ENCODE data around the gene SLC30A1.
"Not testable (repeated sequence)": the region's sequence is repeated elsewhere in the genome, so short reads cannot be mapped to it uniquely, and the experiment has no call there.

Gene SLC30A1

GRCh38 chr1:211553549-211553948 is 25.4 kb downstream of the SLC30A1 start:
- Mint-ChIP-seq H3K36me3 (no peaks in the 10 kb centered on the region), H3K27ac (no peak overlapping the region), H3K27me3 (peaks cover 0 to 11% of the 10 kb centered on the region in 2 donors), H3K4me1 (peaks cover 0 to 2% of the 10 kb centered on the region in 2 donors), H3K9me3 (no peaks in the 10 kb centered on the region), H3K4me3 (no peak overlapping the region)
- ATAC-seq (replicated peaks) (no peak), DNase-seq (no peak)

- no peaks in the 10 kb centered on the region for H3K9me3 Mint-ChIP-seq
- H3K36me3 Mint-ChIP-seq, result no peaks in the 10 kb centered on the region
- DNase-seq, result no peak
- no peak for ATAC-seq (replicated peaks)
- H3K4me3 Mint-ChIP-seq, result no peak overlapping the region
- peaks cover 0 to 2% of the 10 kb centered on the region in 2 donors for H3K4me1 Mint-ChIP-seq
- no peak overlapping the region for H3K27ac Mint-ChIP-seq
- peaks cover 0 to 11% of the 10 kb centered on the region in 2 donors for H3K27me3 Mint-ChIP-seq
Measured at GRCh38 chr1:211551638-211552460, 27.1 kb downstream of the SLC30A1 start.

GRCh38 chr1:211549092-211549711 is 29.8 kb downstream of the SLC30A1 start:
- Mint-ChIP-seq H3K4me1 (peaks cover 0 to 2% of the 10 kb centered on the region in 2 donors), H3K27ac (no peak overlapping the region), H3K36me3 (no peaks in the 10 kb centered on the region), H3K9me3 (no peaks in the 10 kb centered on the region), H3K4me3 (no peak overlapping the region), H3K27me3 (peaks cover 10 to 16% of the 10 kb centered on the region in 2 donors)
- DNase-seq (no peak), ATAC-seq (replicated peaks) (no peak)

- H3K4me1 Mint-ChIP-seq, result peaks cover 0 to 2% of the 10 kb centered on the region in 2 donors
- no peaks in the 10 kb centered on the region for H3K36me3 Mint-ChIP-seq
- no peak overlapping the region for H3K4me3 Mint-ChIP-seq
- no peak overlapping the region for H3K27ac Mint-ChIP-seq
- DNase-seq (no peak), ATAC-seq (replicated peaks) (no peak)
- H3K27me3 Mint-ChIP-seq, result peaks cover 10 to 12% of the 10 kb centered on the region in 2 donors
- H3K9me3 Mint-ChIP-seq, result no peaks in the 10 kb centered on the region
Measured at GRCh38 chr1:211548321-211549091, 30.5 kb downstream of the SLC30A1 start.

DNA sequence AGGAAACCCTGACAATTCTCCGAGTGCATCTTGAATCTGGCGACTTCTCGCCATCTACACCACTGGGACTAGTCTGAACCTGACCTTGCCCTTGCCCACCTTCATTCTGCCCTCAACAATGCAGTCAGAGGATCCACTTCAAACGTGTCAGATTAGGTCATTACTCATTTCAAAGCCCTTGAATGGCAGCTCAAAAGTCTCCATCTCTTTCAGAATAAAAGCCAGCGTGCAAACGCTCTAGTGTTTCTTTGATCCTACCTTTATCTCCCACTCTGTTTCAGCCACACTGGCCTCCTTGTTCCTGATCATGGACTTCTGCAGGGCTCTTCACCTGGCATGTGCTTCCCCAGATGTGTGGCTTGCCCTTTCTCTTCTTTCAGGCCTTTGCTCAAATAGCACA is 31.3 kb downstream of the SLC30A1 start:
- ATAC-seq (replicated peaks) (no peak), DNase-seq (no peak)
- Mint-ChIP-seq H3K4me3 (no peak overlapping the region), H3K36me3 (no peaks in the 10 kb centered on the region), H3K27me3 (peaks cover 5 to 10% of the 10 kb centered on the region in 2 donors), H3K27ac (no peak overlapping the region), H3K9me3 (no peaks in the 10 kb centered on the region), H3K4me1 (peaks cover 0 to 2% of the 10 kb centered on the region in 2 donors)

DNA sequence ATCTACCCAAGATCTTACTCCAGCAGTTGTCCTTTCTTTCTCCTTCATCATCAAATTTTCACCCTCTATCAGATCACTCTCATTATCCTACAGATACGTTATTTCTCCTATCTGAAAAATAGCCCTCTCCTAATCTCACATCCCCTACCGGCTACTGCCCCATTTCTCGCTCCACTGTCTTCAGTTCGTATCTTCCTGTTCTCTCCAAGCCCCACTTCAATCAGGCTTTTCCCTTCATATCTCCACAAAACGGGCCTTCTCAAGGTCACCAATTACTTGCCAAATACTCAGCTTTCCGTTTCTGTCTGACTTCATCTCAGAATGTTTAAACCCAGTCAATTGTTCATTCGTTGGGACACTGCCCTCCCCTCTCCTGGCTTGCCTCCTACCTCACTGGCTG is 32.4 kb downstream of the SLC30A1 start:
- Mint-ChIP-seq H3K4me1 (peaks cover 0 to 2% of the 10 kb centered on the region in 2 donors), H3K36me3 (peaks cover 0 to 5% of the 10 kb centered on the region in 2 donors), H3K27ac (no peak overlapping the region), H3K4me3 (no peak overlapping the region), H3K9me3 (peaks cover 4 to 5% of the 10 kb centered on the region in 2 donors), H3K27me3 (peaks cover 5 to 14% of the 10 kb centered on the region in 2 donors)
- ATAC-seq (replicated peaks), result no peak
- DNase-seq, result no peak

DNA sequence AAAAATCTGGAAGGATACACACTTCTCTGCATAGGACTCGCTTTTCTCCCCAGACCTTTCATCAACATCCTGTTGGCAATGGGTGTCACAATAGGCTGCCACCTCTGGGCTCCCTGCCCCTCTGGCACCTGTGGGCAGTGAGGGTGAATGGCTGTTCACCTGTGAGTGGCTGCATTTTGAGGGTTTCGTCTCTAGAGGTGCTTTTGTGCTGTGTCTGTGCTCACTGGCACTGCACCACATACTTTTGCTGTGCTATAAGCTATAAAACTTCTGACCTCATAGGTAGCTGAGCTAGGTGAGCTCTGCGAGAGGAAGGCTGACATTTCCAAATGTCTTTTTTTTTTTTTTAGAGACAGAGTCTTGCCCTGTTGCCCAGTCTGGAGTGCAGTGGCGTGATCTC is 35.9 kb downstream of the SLC30A1 start:
- H3K9me3 Mint-ChIP-seq, result peaks cover 11 to 17% of the 10 kb centered on the region in 2 donors
- H3K27me3 Mint-ChIP-seq, result peaks cover 9 to 14% of the 10 kb centered on the region in 2 donors
- no peak for ATAC-seq (replicated peaks)
- no peak for DNase-seq
- H3K36me3 Mint-ChIP-seq, result peaks cover 3 to 9% of the 10 kb centered on the region in 2 donors
- H3K4me3 Mint-ChIP-seq, result no peak overlapping the region
- no peak overlapping the region for H3K27ac Mint-ChIP-seq
- no peaks in the 10 kb centered on the region for H3K4me1 Mint-ChIP-seq

DNA sequence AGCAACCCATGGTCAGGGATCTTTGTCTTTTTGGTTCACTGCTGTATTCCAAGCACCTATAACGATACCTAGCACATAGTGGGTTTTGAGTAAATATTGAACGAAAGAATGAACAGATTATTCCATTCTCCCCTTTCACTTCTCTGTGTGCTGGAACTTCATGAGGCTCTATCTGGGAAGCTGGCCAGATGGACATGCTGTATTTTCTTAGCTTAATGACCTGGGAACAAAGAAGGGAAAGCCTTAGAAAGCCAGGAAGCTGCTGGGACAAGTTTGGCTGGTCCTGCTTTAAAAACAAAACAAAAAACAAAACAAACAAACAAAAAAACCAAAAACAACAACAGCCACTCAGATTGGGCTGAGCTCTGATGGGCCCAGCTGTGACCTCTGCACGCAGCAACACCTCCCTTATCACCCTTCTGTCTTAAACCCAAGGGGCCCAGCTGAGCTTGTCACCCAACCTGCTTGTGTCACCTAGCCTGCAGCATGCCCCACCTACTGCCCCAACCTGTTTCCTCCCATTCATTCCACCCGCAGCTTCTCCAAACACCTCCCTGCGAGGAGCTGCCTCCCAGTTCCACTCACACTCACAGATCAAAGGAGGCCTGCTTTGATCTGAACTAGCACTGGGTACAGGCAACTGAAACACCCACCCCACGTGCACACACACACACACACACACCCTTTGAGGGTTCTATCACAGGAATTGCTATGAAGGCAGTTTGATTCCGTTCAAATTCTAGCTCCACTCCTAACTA is 37.1 kb downstream of the SLC30A1 start:
- Mint-ChIP-seq H3K9me3 (peaks cover 11 to 17% of the 10 kb centered on the region in 2 donors), H3K36me3 (peaks cover 3 to 9% of the 10 kb centered on the region in 2 donors), H3K4me3 (no peak overlapping the region), H3K27ac (no peak overlapping the region), H3K27me3 (peaks cover 9 to 14% of the 10 kb centered on the region in 2 donors), H3K4me1 (no peaks in the 10 kb centered on the region)
- ATAC-seq (replicated peaks), result no peak
- no peak for DNase-seq

DNA sequence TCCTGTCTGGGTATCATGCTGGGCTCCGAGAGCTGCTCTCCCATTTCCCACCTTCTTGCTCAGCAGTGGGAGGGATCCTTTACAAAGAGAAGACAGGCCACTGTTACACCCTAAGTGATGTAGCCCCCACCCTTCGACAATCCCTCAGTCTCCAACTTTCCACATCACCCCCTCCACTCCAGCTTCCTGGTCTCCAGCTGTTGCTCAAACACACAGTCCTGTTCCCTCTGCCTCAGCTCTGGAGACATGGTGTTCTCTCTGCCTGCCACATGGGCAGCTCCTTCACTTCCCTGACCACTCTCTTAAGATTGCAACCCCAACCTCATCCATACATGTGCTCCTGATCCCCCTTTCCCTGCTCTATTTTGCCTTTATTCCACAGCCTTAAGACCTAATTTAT is 37.7 kb downstream of the SLC30A1 start:
- Mint-ChIP-seq H3K27me3 (peaks cover 9 to 14% of the 10 kb centered on the region in 2 donors), H3K4me1 (no peaks in the 10 kb centered on the region)
- no peak for ATAC-seq (replicated peaks)

GRCh38 chr1:211540824-211541223 is 38.1 kb downstream of the SLC30A1 start:
- peaks cover 9 to 14% of the 10 kb centered on the region in 2 donors for H3K27me3 Mint-ChIP-seq
- peaks cover 11 to 17% of the 10 kb centered on the region in 2 donors for H3K9me3 Mint-ChIP-seq
- ATAC-seq (replicated peaks); DNase-seq; H3K4me3 Mint-ChIP-seq; H3K36me3 Mint-ChIP-seq; H3K27ac Mint-ChIP-seq; H3K4me1 Mint-ChIP-seq: not testable (repeated sequence)

More for the DNA sequence above, 37.7 kb downstream of the SLC30A1 start:
- peaks cover 11 to 17% of the 10 kb centered on the region in 2 donors for H3K9me3 Mint-ChIP-seq
- H3K27ac Mint-ChIP-seq, result no peak overlapping the region
- H3K36me3 Mint-ChIP-seq, result peaks cover 3 to 9% of the 10 kb centered on the region in 2 donors
- H3K4me3 Mint-ChIP-seq, result no peak overlapping the region
- no peak for DNase-seq

GRCh38 chr1:211538287-211538686 is 40.7 kb downstream of the SLC30A1 start:
- Mint-ChIP-seq H3K4me1 (no peaks in the 10 kb centered on the region), H3K27ac (no peak overlapping the region), H3K9me3 (peaks cover 11 to 17% of the 10 kb centered on the region in 2 donors), H3K36me3 (peaks cover 3 to 9% of the 10 kb centered on the region in 2 donors), H3K4me3 (no peak overlapping the region), H3K27me3 (peaks cover 4% of the 10 kb centered on the region in 2 donors)
- ATAC-seq (replicated peaks) (no peak), DNase-seq (no peak)

DNA sequence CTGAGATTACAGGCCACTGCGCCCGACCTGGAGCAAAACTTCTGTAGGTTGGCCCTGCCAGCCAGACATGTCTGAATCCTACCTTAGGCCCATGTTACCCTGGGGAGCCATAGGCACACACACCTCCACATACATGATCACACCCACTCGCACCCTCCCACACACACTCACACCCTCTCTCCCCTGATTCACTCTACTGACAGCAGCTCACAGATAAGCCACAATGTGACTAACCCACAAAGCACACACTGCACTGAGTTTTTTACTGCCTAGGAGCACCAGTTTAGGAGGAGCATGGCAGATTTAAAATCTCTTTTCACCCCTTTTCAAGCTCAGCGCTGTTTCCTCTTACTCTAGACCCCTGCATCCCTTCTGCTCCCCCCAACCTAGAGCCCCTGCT is 41.7 kb downstream of the SLC30A1 start:
- H3K36me3 Mint-ChIP-seq, result peaks cover 3 to 9% of the 10 kb centered on the region in 2 donors
- peaks cover 3 to 4% of the 10 kb centered on the region in 2 donors for H3K27me3 Mint-ChIP-seq
- H3K27ac Mint-ChIP-seq, result no peak overlapping the region
- no peaks in the 10 kb centered on the region for H3K4me1 Mint-ChIP-seq
- ATAC-seq (replicated peaks) (no peak), DNase-seq (no peak)
- H3K9me3 Mint-ChIP-seq, result peaks cover 11 to 16% of the 10 kb centered on the region in 2 donors
- H3K4me3 Mint-ChIP-seq, result no peak overlapping the region

DNA sequence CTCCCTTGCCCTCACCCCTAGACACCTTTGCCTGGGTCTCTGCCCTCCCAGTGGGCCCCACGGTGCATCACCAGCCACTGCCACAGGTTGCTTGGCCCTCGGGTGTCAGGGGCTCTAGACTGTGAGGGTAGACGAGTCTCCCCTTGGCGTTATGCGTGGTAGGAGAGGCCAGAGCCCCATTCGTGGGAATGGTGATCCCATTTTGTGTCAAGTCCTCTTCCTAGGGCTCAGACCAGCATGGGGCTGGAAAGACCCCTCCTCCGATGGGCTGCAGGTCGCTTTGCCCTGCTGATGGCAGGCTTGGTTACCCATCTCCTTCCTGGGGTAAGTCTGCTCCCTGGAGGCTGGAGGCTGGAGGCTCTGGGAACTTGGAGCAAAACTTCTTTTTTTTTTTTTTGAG is 42.4 kb downstream of the SLC30A1 start:
- H3K27me3 Mint-ChIP-seq, result peaks cover 0 to 4% of the 10 kb centered on the region in 2 donors
- H3K4me1 Mint-ChIP-seq, result no peaks in the 10 kb centered on the region
- peaks cover 3 to 5% of the 10 kb centered on the region in 2 donors for H3K36me3 Mint-ChIP-seq
- no peak for ATAC-seq (replicated peaks)
- peaks cover 8 to 12% of the 10 kb centered on the region in 2 donors for H3K9me3 Mint-ChIP-seq
- no peak overlapping the region for H3K4me3 Mint-ChIP-seq
- DNase-seq, result no peak
- no peak overlapping the region for H3K27ac Mint-ChIP-seq

DNA sequence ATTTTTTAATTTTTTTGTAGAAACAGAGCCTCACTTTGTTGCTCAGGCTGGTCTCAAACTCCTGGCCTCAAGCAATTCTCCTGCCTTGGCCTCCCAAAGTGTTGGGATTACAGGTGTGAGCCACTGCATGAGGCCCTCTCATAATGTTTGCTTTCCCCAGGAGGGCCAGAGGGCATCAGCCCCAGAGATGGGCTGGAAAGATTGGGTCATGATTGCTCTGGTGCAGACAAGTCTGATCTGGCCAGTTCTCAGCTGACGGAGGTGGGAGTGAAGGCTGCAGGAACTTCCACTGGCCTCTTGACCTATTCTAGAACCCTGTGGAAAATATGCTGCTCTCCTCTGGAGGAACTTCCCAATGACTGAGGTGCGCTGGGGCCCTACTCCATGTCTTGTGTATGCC is 43.6 kb downstream of the SLC30A1 start:
- Mint-ChIP-seq H3K4me1 (no peaks in the 10 kb centered on the region), H3K36me3 (no peaks in the 10 kb centered on the region), H3K27me3 (peaks cover 0 to 4% of the 10 kb centered on the region in 2 donors), H3K27ac (no peak overlapping the region), H3K9me3 (peaks cover 3 to 4% of the 10 kb centered on the region in 2 donors), H3K4me3 (no peak overlapping the region)
- DNase-seq (no peak), ATAC-seq (replicated peaks) (no peak)
